Astrocyte (in vitro differentiated cells and primary cell): ENCODE measurements around the gene SMIM28. TPM values are rescaled to one million over a fixed set of nuclear protein-coding genes. Genes with fewer than 3 reads are reported as not detected.

ENCODE experiments used
- DNase-seq: peaks from one replicate; pipeline ENCODE4 v3.0.0-alpha.2; 2010; ENCODE audit warnings: low read depth
- FAIRE-seq: peaks from 2 replicates; lab custom pipeline; 2011; peaks lifted over from hg19 to GRCh38; lab: Jason Lieb, UNC
- H2AFZ ChIP-seq: 2 replicates; pipeline ENCODE4 v1.6.0; 2012; ENCODE audit warnings: low read depth, low read length, inconsistent platforms
- H3K27ac ChIP-seq: 2 replicates; pipeline ENCODE4 v1.5.1; 2011; ENCODE audit warnings: low read depth, low read length, inconsistent platforms
- H3K27me3 ChIP-seq: 2 replicates; pipeline ENCODE4 v1.6.0; 2011; ENCODE audit warnings: low read length, inconsistent platforms; ENCODE audit not compliant: insufficient read depth
- H3K36me3 ChIP-seq: 2 replicates; pipeline ENCODE4 v1.5.1; 2011; ENCODE audit warnings: low read length, inconsistent platforms; ENCODE audit not compliant: insufficient read depth
- H3K4me1 ChIP-seq: 2 replicates; pipeline ENCODE4 v1.5.1; 2011; ENCODE audit warnings: low read length, inconsistent platforms; ENCODE audit not compliant: insufficient read depth
- H3K4me2 ChIP-seq: 2 replicates; pipeline ENCODE4 v1.6.0; 2012; ENCODE audit warnings: low read length, inconsistent platforms
- H3K4me3 ChIP-seq: 2 replicates; pipeline ENCODE4 v1.5.1; 2011; ENCODE audit warnings: low read depth, mild to moderate bottlenecking, low read length, inconsistent platforms; ENCODE audit not compliant: insufficient read depth
- H3K79me2 ChIP-seq: 2 replicates; pipeline ENCODE4 v1.6.0; 2012; ENCODE audit warnings: mild to moderate bottlenecking, low read length, inconsistent platforms; ENCODE audit not compliant: insufficient read depth
- H3K9ac ChIP-seq: 2 replicates; pipeline ENCODE4 v1.6.0; 2012; ENCODE audit warnings: mild to moderate bottlenecking, low read length, inconsistent platforms
- H3K9me3 ChIP-seq: 2 replicates; pipeline ENCODE4 v1.5.1; 2012; ENCODE audit warnings: low read depth, mild to moderate bottlenecking, low read length, inconsistent platforms; ENCODE audit not compliant: insufficient read depth
- H4K20me1 ChIP-seq: 2 replicates; pipeline ENCODE4 v1.6.0; 2012; ENCODE audit warnings: low read length, inconsistent platforms; ENCODE audit not compliant: insufficient read depth
- H3K27ac Mint-ChIP-seq: one replicate; pipeline ENCODE4 v1.8.0; 2021; ENCODE audit warnings: mild to moderate bottlenecking, mixed read lengths; ENCODE audit not compliant: unreplicated experiment
- H3K27me3 Mint-ChIP-seq: one replicate; pipeline ENCODE4 v1.8.0; 2021; ENCODE audit warnings: low read depth, mixed read lengths; ENCODE audit not compliant: unreplicated experiment
- H3K36me3 Mint-ChIP-seq: one replicate; pipeline ENCODE4 v1.8.0; 2021; ENCODE audit warnings: low read depth, mixed read lengths; ENCODE audit not compliant: unreplicated experiment
- H3K4me1 Mint-ChIP-seq: one replicate; pipeline ENCODE4 v1.8.0; 2021; ENCODE audit warnings: low read depth, mixed read lengths; ENCODE audit not compliant: unreplicated experiment
- H3K4me3 Mint-ChIP-seq: one replicate; pipeline ENCODE4 v1.8.0; 2021; ENCODE audit warnings: mild to moderate bottlenecking, moderate library complexity, mixed read lengths; ENCODE audit not compliant: unreplicated experiment
- H3K9me3 Mint-ChIP-seq: one replicate; pipeline ENCODE4 v1.8.0; 2021; ENCODE audit warnings: mild to moderate bottlenecking, mixed read lengths; ENCODE audit not compliant: unreplicated experiment
- CTCF ChIP-seq: IDR thresholded peaks from 2 replicates; pipeline ENCODE4 v1.5.1; 2011; ENCODE audit warnings: low read depth, mild to moderate bottlenecking, inconsistent platforms, low read length, moderate library complexity; ENCODE audit not compliant: insufficient read depth
- EZH2 ChIP-seq: IDR thresholded peaks from 2 replicates; pipeline ENCODE4 v1.6.1; 2012; ENCODE audit warnings: mild to moderate bottlenecking, low read length, inconsistent platforms; ENCODE audit not compliant: insufficient read depth
- total RNA-seq: library from RNA; stranded (reverse); gene quantifications from 2 replicates; pipeline ENCODE4 v1.2.1, GENCODE V29; 2021

Gene SMIM28
- total RNA-seq, 1 donor from 2014 or later, result not detected

GRCh38 chr6:138431256-138432062 lies 53.8 kb downstream of the SMIM28 start:
- Histone ChIP-seq H3K79me2 (no peaks in the 10 kb centered on the region), H3K27ac (no peak overlapping the region), H3K4me1 (no peaks in the 10 kb centered on the region), H3K4me3 (no peak overlapping the region), H3K9me3 (no peaks in the 10 kb centered on the region), H3K27me3 (no peaks in the 10 kb centered on the region), H4K20me1 (peaks cover 14% of the 10 kb centered on the region), H3K4me2 (no peak overlapping the region), H3K36me3 (peaks cover under 1% of the 10 kb centered on the region), H3K9ac (no peak overlapping the region), H2AFZ (no peak overlapping the region)
- no peak for DNase-seq
- H3K27ac Mint-ChIP-seq, result no peak overlapping the region
- no peak for FAIRE-seq
- H3K4me3 Mint-ChIP-seq, result no peak overlapping the region
- no peaks in the 10 kb centered on the region for H3K4me1 Mint-ChIP-seq
- no peaks in the 10 kb centered on the region for H3K27me3 Mint-ChIP-seq
- no peak for TF ChIP-seq EZH2
- TF ChIP-seq CTCF, result no peak
- no peaks in the 10 kb centered on the region for H3K9me3 Mint-ChIP-seq
- H3K36me3 Mint-ChIP-seq, result peaks cover 10% of the 10 kb centered on the region

- Mint-ChIP-seq H3K4me1 (no peaks in the 10 kb centered on the region), H3K27me3 (no peaks in the 10 kb centered on the region), H3K27ac (no peak overlapping the region), H3K9me3 (no peaks in the 10 kb centered on the region), H3K4me3 (no peak overlapping the region), H3K36me3 (peaks cover 10% of the 10 kb centered on the region)
- no peak overlapping the region for H3K4me2 ChIP-seq
- no peak for FAIRE-seq
- no peaks in the 10 kb centered on the region for H3K79me2 ChIP-seq
- no peak overlapping the region for H3K27ac ChIP-seq
- TF ChIP-seq EZH2 (no peak), CTCF (no peak)
- no peaks in the 10 kb centered on the region for H3K27me3 ChIP-seq
- peaks cover 14% of the 10 kb centered on the region for H4K20me1 ChIP-seq
- no peak for DNase-seq
- H3K4me1 ChIP-seq, result no peaks in the 10 kb centered on the region
- H2AFZ ChIP-seq, result no peak overlapping the region
- H3K9me3 ChIP-seq, result no peaks in the 10 kb centered on the region
- H3K36me3 ChIP-seq, result peaks cover 2% of the 10 kb centered on the region
- no peak overlapping the region for H3K4me3 ChIP-seq
- H3K9ac ChIP-seq, result no peak overlapping the region
These were observed 54.3 kb downstream of the SMIM28 start for GRCh38 chr6:138432063-138432356.

Other genes with a start within 250 kb of the SMIM28 start
- 1.5 and 1.9 TPM in 2 replicates for gene ARFGEF3, start 216.0 kb upstream of the SMIM28 start, total RNA-seq
- not detected in 2 replicates for gene PBOV1, start 159.4 kb upstream of the SMIM28 start, total RNA-seq
- gene HEBP2, start 26.3 kb downstream of the SMIM28 start, total RNA-seq, result 32.6 and 40.5 TPM in 2 replicates
- 28.7 and 33.5 TPM in 2 replicates for gene NHSL1, start 121.6 kb downstream of the SMIM28 start, total RNA-seq